Hepatocyte (in vitro differentiated cells): ENCODE data around the gene INMT. TPM values are rescaled to one million over a fixed set of nuclear protein-coding genes. Genes with fewer than 3 reads are reported as not detected.

ENCODE experiments used
- DNase-seq: peaks from one replicate; pipeline ENCODE4 v3.0.0-alpha.2; 2016; ENCODE audit warnings: low spot score
- H2AFZ ChIP-seq: fragments of 200-600 bp; sonication (generic); 2 replicates; pipeline ENCODE4 v1.6.0; 2016; ENCODE audit warnings: antibody characterized with exemption, mild to moderate bottlenecking
- H3K27ac ChIP-seq: fragments of 200-600 bp; sonication (generic); 2 replicates; pipeline ENCODE4 v1.5.1; 2016; ENCODE audit warnings: mild to moderate bottlenecking
- H3K27me3 ChIP-seq: fragments of 200-600 bp; sonication (generic); 2 replicates; pipeline ENCODE4 v1.6.1; 2016
- H3K36me3 ChIP-seq: fragments of 200-600 bp; sonication (generic); replicated peaks from 2 replicates; pipeline ENCODE4 v1.5.1; 2016; ENCODE audit warnings: low read depth; ENCODE audit not compliant: insufficient read depth
- H3K4me1 ChIP-seq: fragments of 200-600 bp; sonication (generic); 2 replicates; pipeline ENCODE4 v1.5.1; 2016; ENCODE audit warnings: mild to moderate bottlenecking, moderate library complexity; ENCODE audit not compliant: insufficient read depth
- H3K4me2 ChIP-seq: fragments of 200-600 bp; sonication (generic); 2 replicates; pipeline ENCODE4 v1.6.0; 2016
- H3K4me3 ChIP-seq: fragments of 200-600 bp; sonication (generic); 2 replicates; pipeline ENCODE4 v1.5.1; 2016; ENCODE audit warnings: mild to moderate bottlenecking
- H3K79me2 ChIP-seq: fragments of 200-600 bp; sonication (generic); 2 replicates; pipeline ENCODE4 v1.6.0; 2017; ENCODE audit warnings: mild to moderate bottlenecking
- H3K9me2 ChIP-seq: fragments of 200-600 bp; sonication (generic); replicated peaks from 2 replicates; pipeline ENCODE4 v1.6.0; 2017; ENCODE audit warnings: mild to moderate bottlenecking; ENCODE audit not compliant: insufficient read depth
- H3K9me3 ChIP-seq: fragments of 200-600 bp; sonication (generic); 2 replicates; pipeline ENCODE4 v1.5.1; 2016; ENCODE audit warnings: low read depth, mild to moderate bottlenecking
- H4K20me1 ChIP-seq: fragments of 200-600 bp; sonication (generic); 2 replicates; pipeline ENCODE4 v1.6.0; 2016; ENCODE audit warnings: mild to moderate bottlenecking; ENCODE audit not compliant: insufficient read depth, poor library complexity, severe bottlenecking
- EZH2 ChIP-seq: fragments of 200-600 bp; sonication (generic); IDR thresholded peaks from 2 replicates; pipeline ENCODE4 v1.6.1; 2016; ENCODE audit warnings: antibody characterized with exemption, mild to moderate bottlenecking, borderline replicate concordance
- EZH2phosphoT487 ChIP-seq: fragments of 200-600 bp; sonication (generic); IDR thresholded peaks from one replicate; pipeline ENCODE4 v1.6.1; 2018; ENCODE audit warnings: antibody characterized with exemption, mild to moderate bottlenecking, low read depth, moderate library complexity; ENCODE audit not compliant: unreplicated experiment, severe bottlenecking
- WGBS: methylation state at CpG from one replicate; pipeline ENCODE4 v1.1.6; 2016; ENCODE audit warnings: low lambda C conversion rate; ENCODE audit errors: missing lambda C conversion rate; 5-methylcytosine and 5-hydroxymethylcytosine counted together
- polyA plus RNA-seq: library from polyadenylated mRNA; unstranded; fragments of >200 nt; fragmentation: Nextera tagmentation; extraction: Ambion mirVana; gene quantifications from 2 replicates; pipeline ENCODE4 v1.2.1, GENCODE V29; 2016
- total RNA-seq: library from RNA; depleted of rRNA; stranded (reverse); fragments of >200 nt; gene quantifications from 2 replicates; pipeline ENCODE4 v1.2.3, GENCODE V29; 2014
- TF ChIP-seq, protein P1 (sequence below): fragments of 200-600 bp; sonication (generic); IDR thresholded peaks from 2 replicates; pipeline ENCODE4 v1.5.1; 2016; ENCODE audit warnings: antibody characterized with exemption, mild to moderate bottlenecking; ENCODE audit not compliant: poor library complexity

The INMT gene
- total and polyA plus RNA-seq, 2 experiments from 2014 or later, result 17.4 to 18.4 TPM

- no peak overlapping the region for H3K4me3 ChIP-seq
- TF ChIP-seq EZH2 (no peak), EZH2phosphoT487 (no peak)
- TF ChIP-seq, protein P1, sequence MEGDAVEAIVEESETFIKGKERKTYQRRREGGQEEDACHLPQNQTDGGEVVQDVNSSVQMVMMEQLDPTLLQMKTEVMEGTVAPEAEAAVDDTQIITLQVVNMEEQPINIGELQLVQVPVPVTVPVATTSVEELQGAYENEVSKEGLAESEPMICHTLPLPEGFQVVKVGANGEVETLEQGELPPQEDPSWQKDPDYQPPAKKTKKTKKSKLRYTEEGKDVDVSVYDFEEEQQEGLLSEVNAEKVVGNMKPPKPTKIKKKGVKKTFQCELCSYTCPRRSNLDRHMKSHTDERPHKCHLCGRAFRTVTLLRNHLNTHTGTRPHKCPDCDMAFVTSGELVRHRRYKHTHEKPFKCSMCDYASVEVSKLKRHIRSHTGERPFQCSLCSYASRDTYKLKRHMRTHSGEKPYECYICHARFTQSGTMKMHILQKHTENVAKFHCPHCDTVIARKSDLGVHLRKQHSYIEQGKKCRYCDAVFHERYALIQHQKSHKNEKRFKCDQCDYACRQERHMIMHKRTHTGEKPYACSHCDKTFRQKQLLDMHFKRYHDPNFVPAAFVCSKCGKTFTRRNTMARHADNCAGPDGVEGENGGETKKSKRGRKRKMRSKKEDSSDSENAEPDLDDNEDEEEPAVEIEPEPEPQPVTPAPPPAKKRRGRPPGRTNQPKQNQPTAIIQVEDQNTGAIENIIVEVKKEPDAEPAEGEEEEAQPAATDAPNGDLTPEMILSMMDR, result no peak
- no peak overlapping the region for H3K4me2 ChIP-seq
- no peak overlapping the region for H2AFZ ChIP-seq
- no peaks in the 10 kb centered on the region for H4K20me1 ChIP-seq
- no peaks in the 10 kb centered on the region for H3K9me2 ChIP-seq
- H3K4me1 ChIP-seq, result no peaks in the 10 kb centered on the region
- H3K27ac ChIP-seq, result no peak overlapping the region
- no peaks in the 10 kb centered on the region for H3K79me2 ChIP-seq
- H3K36me3 ChIP-seq, result no peaks in the 10 kb centered on the region
- DNase-seq, result no peak
- peaks cover 7% of the 10 kb centered on the region for H3K27me3 ChIP-seq
- WGBS, result 96% methylated on average over 2 of the region's 2 CpGs
- no peaks in the 10 kb centered on the region for H3K9me3 ChIP-seq
Observed at GRCh38 chr7:30730097-30730496, 21.8 kb upstream of the INMT start.

- WGBS, result 79% methylated on average over 4 of the region's 4 CpGs
- no peak for TF ChIP-seq EZH2phosphoT487
- no peak for TF ChIP-seq EZH2
- TF ChIP-seq, protein P1, result no peak
- Histone ChIP-seq H3K4me3 (no peak overlapping the region), H2AFZ (no peak overlapping the region), H4K20me1 (no peaks in the 10 kb centered on the region), H3K27me3 (peaks cover 7% of the 10 kb centered on the region), H3K4me2 (no peak overlapping the region), H3K9me3 (no peaks in the 10 kb centered on the region), H3K79me2 (no peaks in the 10 kb centered on the region), H3K27ac (no peak overlapping the region), H3K4me1 (no peaks in the 10 kb centered on the region), H3K36me3 (no peaks in the 10 kb centered on the region), H3K9me2 (no peaks in the 10 kb centered on the region)
- DNase-seq, result no peak
Observed at GRCh38 chr7:30730996-30731395, 20.9 kb upstream of the INMT start.

- Histone ChIP-seq H3K4me2 (no peak overlapping the region), H3K27me3 (peaks cover 7% of the 10 kb centered on the region), H3K9me2 (no peaks in the 10 kb centered on the region), H3K79me2 (no peaks in the 10 kb centered on the region), H3K4me1 (no peaks in the 10 kb centered on the region), H2AFZ (no peak overlapping the region), H3K36me3 (no peaks in the 10 kb centered on the region), H4K20me1 (no peaks in the 10 kb centered on the region), H3K9me3 (no peaks in the 10 kb centered on the region), H3K4me3 (no peak overlapping the region), H3K27ac (no peak overlapping the region)
- 54% methylated on average over 11 of the region's 11 CpGs for WGBS
- no peak for DNase-seq
- TF ChIP-seq, protein P1, result no peak
- TF ChIP-seq EZH2 (no peak), EZH2phosphoT487 (no peak)
Observed at GRCh38 chr7:30731581-30731980, 20.4 kb upstream of the INMT start.

DNA sequence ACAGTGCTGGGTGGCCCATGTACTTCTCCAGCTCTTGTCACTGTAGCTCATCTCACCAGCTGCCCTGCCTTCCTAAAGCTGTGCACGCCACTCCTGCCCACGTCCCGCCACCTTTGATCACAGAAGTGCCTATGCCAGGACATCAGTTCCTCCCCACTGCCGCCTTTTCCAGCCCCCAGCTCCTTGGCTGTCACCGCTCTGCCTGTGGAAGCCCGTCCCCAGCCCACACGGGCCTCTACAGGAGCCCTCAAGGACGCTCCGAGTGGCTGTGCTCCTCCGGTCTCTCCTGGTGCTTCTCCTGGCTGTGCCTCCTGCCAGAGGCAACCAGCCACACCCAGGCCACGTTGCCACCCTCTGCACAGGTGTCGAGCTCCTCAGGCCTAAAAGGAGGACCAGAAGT lies 19.3 kb upstream of the INMT start:
- Histone ChIP-seq H2AFZ (no peak overlapping the region), H3K9me2 (no peaks in the 10 kb centered on the region), H3K36me3 (no peaks in the 10 kb centered on the region), H4K20me1 (no peaks in the 10 kb centered on the region), H3K27me3 (peaks cover 7% of the 10 kb centered on the region), H3K4me1 (no peaks in the 10 kb centered on the region), H3K4me2 (no peak overlapping the region), H3K4me3 (no peak overlapping the region), H3K9me3 (no peaks in the 10 kb centered on the region), H3K27ac (no peak overlapping the region), H3K79me2 (no peaks in the 10 kb centered on the region)
- DNase-seq, result no peak
- 93% methylated on average over 12 of the region's 12 CpGs for WGBS
- TF ChIP-seq, protein P1, result no peak
- TF ChIP-seq EZH2 (no peak), EZH2phosphoT487 (no peak)
